Right renal cortex interstitium (tissue), 3 donors: ENCODE data around the gene FRAS1. TPM values are rescaled to one million over a fixed set of nuclear protein-coding genes. Genes with fewer than 3 reads are reported as not detected.

ENCODE experiments used
- polyA plus RNA-seq, 3 donors: library from polyadenylated mRNA; unstranded; fragments of 120-200 nt; gene quantifications; one replicate each; pipeline ENCODE4 v1.2.1, GENCODE V29; 2013; ENCODE audit not compliant: insufficient read length in 3 of 3

Gene FRAS1
- polyA plus RNA-seq, 3 donors, result 70.4 to 83.3 (median 77.4) TPM

Other genes with a start within 250 kb of the FRAS1 start
- gene CNOT6L, start 238.0 kb upstream of the FRAS1 start, polyA plus RNA-seq, result 10 to 100 TPM; 37.3 to 42.4 (median 39.0) TPM
- gene MRPL1, start 194.5 kb upstream of the FRAS1 start, polyA plus RNA-seq, result 10 to 100 TPM; 65.5 to 73.8 (median 65.6) TPM